PC-9 (cell line): ENCODE results near the gene GGPS1. TPM values are rescaled to one million over a fixed set of nuclear protein-coding genes. Genes with fewer than 3 reads are reported as not detected.
A peak's percentile ranks its signal among the peaks of the same experiment; 100 is the strongest.

Experiments
- BruUV-seq: library from RNA; stranded (reverse); fragments of 400-500 nt; replicated peaks from 2 replicates; lab custom pipeline; 2021; lab: Mats Ljungman, UMichigan
- CTCF ChIA-PET: fragments of 300-600 bp; sonication (Branson Sonifier 250); formaldehyde crosslinking; loops from one replicate; lab custom pipeline; 2022; ENCODE audit warnings: antibody characterized with exemption; lab: Charles Lee
- POLR2A ChIA-PET: fragments of 300-600 bp; sonication (Branson Sonifier 250); formaldehyde crosslinking; loops from one replicate; lab custom pipeline; 2022; ENCODE audit warnings: antibody characterized with exemption; ENCODE audit not compliant: unreplicated experiment; lab: Charles Lee
- DNase-seq, 2 experiments: peaks; one replicate each; pipeline versions ENCODE4 v3.0.0 to v3.0.0-alpha.2; 2015 to 2022; ENCODE audit warnings: mixed read lengths in 1 of 2
- H2AFZ ChIP-seq: fragments of 200-600 bp; sonication (generic); 2 replicates; pipeline ENCODE4 v1.8.1; 2017; ENCODE audit warnings: antibody characterized with exemption
- H3F3A ChIP-seq: fragments of 200-600 bp; sonication (generic); 2 replicates; pipeline ENCODE4 v1.8.1; 2017; ENCODE audit warnings: antibody characterized with exemption, mild to moderate bottlenecking, low read depth; ENCODE audit not compliant: insufficient read depth
- H3K27ac ChIP-seq: fragments of 200-600 bp; sonication (generic); 2 replicates; pipeline ENCODE4 v1.6.1; 2016; ENCODE audit warnings: mixed run types
- H3K27me3 ChIP-seq: fragments of 200-600 bp; sonication (generic); 2 replicates; pipeline ENCODE4 v1.6.1; 2016; ENCODE audit warnings: low read depth, mixed run types; ENCODE audit not compliant: insufficient read depth
- H3K36me3 ChIP-seq: fragments of 200-600 bp; sonication (generic); 2 replicates; pipeline ENCODE4 v1.6.1; 2016; ENCODE audit warnings: low read depth, mixed run types
- H3K4me1 ChIP-seq: fragments of 200-600 bp; sonication (generic); replicated peaks from 2 replicates; pipeline ENCODE4 v1.6.1; 2016; ENCODE audit warnings: mixed run types; ENCODE audit not compliant: insufficient read depth
- H3K4me2 ChIP-seq: fragments of 200-600 bp; sonication (generic); 2 replicates; pipeline ENCODE4 v1.6.1; 2017; ENCODE audit warnings: mixed run types
- H3K4me3 ChIP-seq: fragments of 200-600 bp; sonication (generic); 2 replicates; pipeline ENCODE4 v1.6.1; 2016; ENCODE audit warnings: mixed run types
- H3K79me2 ChIP-seq: fragments of 200-600 bp; sonication (generic); 2 replicates; pipeline ENCODE4 v1.6.1; 2017; ENCODE audit warnings: low read depth, mixed run types
- H3K9me2 ChIP-seq: fragments of 200-600 bp; sonication (generic); 2 replicates; pipeline ENCODE4 v1.8.1; 2017; ENCODE audit warnings: mild to moderate bottlenecking; ENCODE audit not compliant: insufficient read depth
- H3K9me3 ChIP-seq: fragments of 200-600 bp; sonication (generic); 2 replicates; pipeline ENCODE4 v1.8.1; 2016; ENCODE audit warnings: low read depth; ENCODE audit not compliant: insufficient read depth
- H4K20me1 ChIP-seq: fragments of 200-600 bp; sonication (generic); 2 replicates; pipeline ENCODE4 v1.8.1; 2017; ENCODE audit not compliant: insufficient read depth
- CTCF ChIP-seq: fragments of 200-600 bp; sonication (generic); conservative IDR thresholded peaks from 2 replicates; pipeline ENCODE4 v1.6.1; 2017; ENCODE audit warnings: mixed run types, antibody characterized with exemption, mild to moderate bottlenecking, moderate library complexity
- EZH2 ChIP-seq: fragments of 200-600 bp; sonication (generic); IDR thresholded peaks from 2 replicates; pipeline ENCODE4 v1.8.0; 2017; ENCODE audit warnings: antibody characterized with exemption, low read depth
- intact Hi-C: fragments of 100-400 bp; cut with micrococcal nuclease; formaldehyde crosslinking; loops from one replicate; pipeline ENCODE4 v1.10.0; 2022; ENCODE audit not compliant: unreplicated experiment
- total RNA-seq: library from RNA; stranded (reverse); gene quantifications from 2 replicates; pipeline ENCODE4 v1.2.3, GENCODE V29; 2021

The GGPS1 gene
- total RNA-seq, 1 experiment from 2014 or later: 61.7 TPM

DNA sequence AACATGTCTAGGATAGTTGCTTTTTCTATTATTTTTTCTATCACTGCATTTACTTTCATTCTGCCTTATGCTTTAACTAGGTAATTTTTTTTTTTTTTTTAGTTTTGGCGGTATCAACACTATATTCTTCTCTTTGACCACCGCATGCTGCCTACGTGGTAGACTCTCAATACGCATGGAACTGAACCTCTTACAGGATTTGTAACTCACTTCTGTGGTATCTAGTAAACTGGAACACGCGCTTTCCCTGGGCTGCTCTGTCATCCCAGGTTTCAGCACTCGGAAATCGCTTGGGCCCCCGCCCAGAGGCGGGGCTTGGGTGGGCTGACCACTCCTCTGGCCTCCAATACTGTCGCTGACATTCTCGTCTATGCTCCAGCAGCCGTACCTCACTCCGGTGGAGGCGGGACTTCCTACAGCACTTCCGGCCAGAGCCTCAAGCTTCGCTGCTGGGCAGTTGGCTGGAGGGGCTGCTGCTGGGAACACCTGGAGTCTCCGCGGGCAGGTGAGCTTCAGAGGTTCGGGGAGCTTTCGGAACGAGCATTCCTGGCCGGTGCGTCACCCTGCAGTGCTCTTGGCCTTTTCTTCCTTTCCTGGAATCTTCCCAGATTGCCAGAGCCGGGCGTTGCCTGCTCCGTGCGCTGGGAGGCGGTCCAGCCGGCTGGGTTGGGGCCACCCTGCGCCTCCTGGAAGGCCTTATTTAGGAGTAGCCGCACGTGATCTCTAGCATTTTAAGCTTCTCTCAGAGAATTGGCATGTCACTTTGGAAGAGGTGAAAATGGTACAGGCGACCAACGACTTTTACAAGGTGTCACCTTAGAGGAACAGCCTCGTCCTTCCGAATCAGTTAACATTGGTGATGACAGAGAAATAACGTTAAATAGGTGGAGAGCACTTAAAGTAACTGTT is 38.9 kb downstream of the GGPS1 start, which contains the start of gene TBCE:
Gene TBCE (plus strand): TSS at position 428 of the 909 bp plus-strand sequence. CDS start 12,623 bp downstream, outside the sequence.
- H3K79me2 ChIP-seq: peaks cover 32% of the 10 kb centered on the region
- ChIA-PET POLR2A (interaction anchor here (0.5 to 0.8 kb wide), 7 partner anchors 25 to 834 kb away, joined by 3 to 13 read pairs (median 5); partner anchors contain the start of gene GGPS1), CTCF (interaction anchor here (0.6 to 1.3 kb wide), 3 partner anchors 48 to 491 kb away, joined by 3 to 5 read pairs (median 4); no protein-coding TSS in a partner anchor)
- peak within 1 kb of the TSS; percentile 84 for H3K27ac ChIP-seq
- no peaks in the 10 kb centered on the region for H3K36me3 ChIP-seq
- no TSS peak for BruUV-seq
- peak; percentile 98 to 99 for DNase-seq
- H3F3A ChIP-seq: peaks cover 26% of the 10 kb centered on the region
- H3K4me1 ChIP-seq: peaks cover 22% of the 10 kb centered on the region
- intact Hi-C loops: loop anchor here (1.0 to 5.0 kb wide), 5 partner anchors 37 to 135 kb away; partner anchors contain the start of genes ARID4B, B3GALNT2 and GGPS1
- no peaks in the 10 kb centered on the region for H3K9me3 ChIP-seq
- no peaks in the 10 kb centered on the region for H3K27me3 ChIP-seq
- H4K20me1 ChIP-seq: no peaks in the 10 kb centered on the region
- peak within 1 kb of the TSS; percentile 80 for H3K4me2 ChIP-seq
- peak within 1 kb of the TSS; percentile 88 for H2AFZ ChIP-seq
- peak within 1 kb of the TSS; percentile 82 for H3K4me3 ChIP-seq
- TF ChIP-seq EZH2 (no peak), CTCF (no peak; the same call in 1 of the 2 replicates)
- no peaks in the 10 kb centered on the region for H3K9me2 ChIP-seq

GRCh38 chr1:235368428-235368827 is 40.1 kb downstream of the GGPS1 start:
- no TSS peak for BruUV-seq
- POLR2A ChIA-PET: no interaction called here
- H3K9me3 ChIP-seq: no peaks in the 10 kb centered on the region
- CTCF ChIA-PET: interaction anchor here (0.6 kb wide), 2 partner anchors 122 to 884 kb away, joined by 5 to 10 read pairs; no protein-coding TSS in a partner anchor
- no peak for TF ChIP-seq CTCF
- TF ChIP-seq EZH2: no peak
- H3K27ac ChIP-seq: peak overlapping the region; percentile 84
- no peaks in the 10 kb centered on the region for H3K27me3 ChIP-seq
- no peaks in the 10 kb centered on the region for H4K20me1 ChIP-seq
- peak overlapping the region; percentile 82 for H3K4me3 ChIP-seq
- H3K4me2 ChIP-seq: peak overlapping the region; percentile 80
- no peak for DNase-seq
- no peaks in the 10 kb centered on the region for H3K36me3 ChIP-seq
- peak overlapping the region; percentile 88 for H2AFZ ChIP-seq
- H3K79me2 ChIP-seq: peaks cover 34% of the 10 kb centered on the region
- H3K4me1 ChIP-seq: peaks cover 22% of the 10 kb centered on the region
- no peaks in the 10 kb centered on the region for H3K9me2 ChIP-seq
- peaks cover 26% of the 10 kb centered on the region for H3F3A ChIP-seq
- intact Hi-C loops: loop anchor here (5.0 kb wide), 1 partner anchor 134 kb away; the partner anchor contains the start of gene B3GALNT2

GRCh38 chr1:235369802-235370201 is 41.4 kb downstream of the GGPS1 start:
- Histone ChIP-seq H3K9me2 (no peaks in the 10 kb centered on the region), H3F3A (peaks cover 26% of the 10 kb centered on the region), H3K9me3 (no peaks in the 10 kb centered on the region), H3K4me1 (peaks cover 22% of the 10 kb centered on the region), H3K27me3 (no peaks in the 10 kb centered on the region), H2AFZ (no peak overlapping the region), H3K79me2 (peaks cover 34% of the 10 kb centered on the region), H3K4me3 (no peak overlapping the region), H3K27ac (no peak overlapping the region), H3K4me2 (no peak overlapping the region), H4K20me1 (no peaks in the 10 kb centered on the region), H3K36me3 (no peaks in the 10 kb centered on the region)
- no TSS peak for BruUV-seq
- TF ChIP-seq CTCF: no peak
- TF ChIP-seq EZH2: no peak
- POLR2A ChIA-PET: no interaction called here
- intact Hi-C loops: loop anchor here (5.0 kb wide), 1 partner anchor 132 kb away; the partner anchor contains the start of gene B3GALNT2
- DNase-seq: no peak
- CTCF ChIA-PET: no interaction called here
